ENCODE measurements around the gene NIM1K. TPM values are rescaled to one million over a fixed set of nuclear protein-coding genes. Genes with fewer than 3 reads are reported as not detected.
A peak's percentile ranks its signal among the peaks of the same experiment; 100 is the strongest.

Gene NIM1K
- total and polyA plus RNA-seq, 2 of the 13 experiments (the other 11 are each of a cell fraction or from before 2014, with no cell fraction given), result 0.04 TPM; not detected in 1

GRCh38 chr5:43313035-43313853 is 121.2 kb downstream of the NIM1K start, which contains the start of gene HMGCS1 (continued):
- peak; percentile 22 for TF ChIP-seq KMT2B (CRISPR knock-in tag; IDR thresholded peaks at IDR 0.05)
- TF ChIP-seq ZXDC (CRISPR knock-in tag; IDR thresholded peaks at IDR 0.05), result no peak
- TF ChIP-seq TCF7 (IDR thresholded peaks at IDR 0.05; ENCODE audit: low read depth), result no peak
- no peak for TF ChIP-seq ZNF33A (CRISPR knock-in tag; IDR thresholded peaks at IDR 0.05; ENCODE audit: borderline replicate concordance)
- TF ChIP-seq TIGD3 (CRISPR knock-in tag; IDR thresholded peaks at IDR 0.05; ENCODE audit: borderline replicate concordance), result peak; percentile 76; the same call in 1 of the 2 replicates
- no peak for TF ChIP-seq GLMP (CRISPR knock-in tag; IDR thresholded peaks at IDR 0.05; ENCODE audit: borderline replicate concordance)
- no peak for TF ChIP-seq TRIM24 (CRISPR knock-in tag; IDR thresholded peaks at IDR 0.05)
- TF ChIP-seq ZNF232 (CRISPR knock-in tag; IDR thresholded peaks at IDR 0.05; ENCODE audit: borderline replicate concordance), result peak; percentile 83; the same call in 1 of the 2 replicates
- no peak for TF ChIP-seq FOXP1 (IDR thresholded peaks at IDR 0.05)
- TF ChIP-seq FOXP1 (CRISPR knock-in tag; IDR thresholded peaks at IDR 0.05), result no peak
- peak; percentile 93 for TF ChIP-seq ZNF556 (CRISPR knock-in tag; IDR thresholded peaks at IDR 0.05; ENCODE audit: borderline replicate concordance)
- TF ChIP-seq ZNF414 (CRISPR knock-in tag; IDR thresholded peaks at IDR 0.05), result peak; percentile 39; the same call in 1 of the 2 replicates
- no peak for TF ChIP-seq ZKSCAN8 (CRISPR knock-in tag; IDR thresholded peaks at IDR 0.05; ENCODE audit: borderline replicate concordance)
- no peak for TF ChIP-seq GRHL1 (CRISPR knock-in tag; conservative IDR thresholded peaks at IDR 0.05)
- TF ChIP-seq NFIC (IDR thresholded peaks at IDR 0.05; ENCODE audit: low read length), result no peak
- TF ChIP-seq KLF13 (CRISPR knock-in tag; IDR thresholded peaks at IDR 0.05), result 0 out of 2 replicates have a peak, but pooled peaks have one; percentile 86
- TF ChIP-seq PHB2 (IDR thresholded peaks at IDR 0.05; ENCODE audit: partially characterized antibody), result no peak
- peak; percentile 96 for TF ChIP-seq SP4 (CRISPR knock-in tag; IDR thresholded peaks at IDR 0.05)
